ENCODE data around the gene PIGX. TPM values are rescaled to one million over a fixed set of nuclear protein-coding genes. Genes with fewer than 3 reads are reported as not detected.

PIGX gene
- total and polyA plus RNA-seq, 2 of the 4 experiments (the other 2 are of a cell fraction) = 9.4 to 14.5 TPM

- ATAC-seq (ENCODE audit: low read depth) (no peak), DNase-seq (no peak)
- in situ Hi-C loops (cut with MboI; ENCODE audit: low sequenced_read_pairs) (no loop called here), dilution Hi-C loops (cut with HindIII; ENCODE audit: low sequenced_read_pairs, unreplicated experiment) (no loop called here), intact Hi-C loops (cut with micrococcal nuclease) (no loop called here)
- no peaks in the 10 kb centered on the region for H3K36me3 ChIP-seq (ENCODE audit: control insufficient read depth, insufficient read depth, low read length)
- no peak overlapping the region for H3K4me2 ChIP-seq (ENCODE audit: low read depth, low read length)
- no peak overlapping the region for H3K56ac ChIP-seq (ENCODE audit: extremely low read depth, insufficient read depth, low read length)
- peaks cover 6% of the 10 kb centered on the region; the same call in 1 of the 2 replicates for H3K4me1 ChIP-seq (ENCODE audit: control insufficient read depth, insufficient read depth, low read length)
- no peak overlapping the region for H2BK120ac ChIP-seq (ENCODE audit: low read depth, low read length)
- H3K4me3 ChIP-seq (ENCODE audit: insufficient read depth, low read depth, low read length) = no peak overlapping the region
- no peak overlapping the region for H4K5ac ChIP-seq (ENCODE audit: low read depth, low read length)
- no peak overlapping the region for H3K14ac ChIP-seq (replicated peaks; ENCODE audit: low read depth, low read length)
- POLR2A ChIA-PET (ENCODE audit: unreplicated experiment) = no interaction called here
- TF ChIP-seq POLR2A (IDR thresholded peaks at IDR 0.05; ENCODE audit: low read depth, low read length) (no peak), MAFK (IDR thresholded peaks at IDR 0.05; ENCODE audit: low read depth, low read length) (no peak), NFE2L2 (IDR thresholded peaks at IDR 0.05; ENCODE audit: low read depth, low read length) (no peak), CHD1 (IDR thresholded peaks at IDR 0.05; ENCODE audit: low read depth, low read length) (no peak), FOS (IDR thresholded peaks at IDR 0.05; ENCODE audit: low read depth, low read length) (no peak), BHLHE40 (IDR thresholded peaks at IDR 0.05; ENCODE audit: low read depth, low read length) (no peak), USF2 (IDR thresholded peaks at IDR 0.05; ENCODE audit: low read depth, low read length) (no peak), CEBPB (IDR thresholded peaks at IDR 0.05; ENCODE audit: low read depth, low read length) (no peak)
- H2BK5ac ChIP-seq (ENCODE audit: low read depth, low read length, poor library complexity, severe bottlenecking) = no peak overlapping the region
- no peak overlapping the region for H2AFZ ChIP-seq (replicated peaks; ENCODE audit: low read length, poor library complexity)
- no peaks in the 10 kb centered on the region for H3K9me3 ChIP-seq (ENCODE audit: control insufficient read depth, insufficient read depth, low read length)
- H4K8ac ChIP-seq (ENCODE audit: low read depth in 2 of 2, low read length in 2 of 2) = no peak overlapping the region
- no peak overlapping the region for H3K27ac ChIP-seq (ENCODE audit: insufficient read depth, low read length)
- no peak overlapping the region for H3K9ac ChIP-seq (ENCODE audit: low read depth, low read length)
- no peak overlapping the region for H2BK15ac ChIP-seq (ENCODE audit: low read depth, low read length)
- no peaks in the 10 kb centered on the region for H4K20me1 ChIP-seq (ENCODE audit: insufficient read depth, low read length)
- H4K91ac ChIP-seq (ENCODE audit: insufficient read depth, low read depth, low read length) = no peak overlapping the region
- no TSS peak for BruUV-seq (replicated peaks)
- no peak overlapping the region for H2BK20ac ChIP-seq (ENCODE audit: low read depth, low read length)
- no peak overlapping the region for H2AK9ac ChIP-seq (replicated peaks; ENCODE audit: low read depth, low read length, poor library complexity)
- 50% methylated on average over 2 of the region's 6 CpGs; no CpG with 5 or more reads in 1 of the 2 experiments for WGBS, 2 experiments (ENCODE audit: extremely low coverage in 2 of 2, insufficient read length in 1 of 2)
- CTCF ChIA-PET = no interaction called here
- H3K27me3 ChIP-seq (ENCODE audit: control insufficient read depth, insufficient read depth, low read length) = peaks cover 12% of the 10 kb centered on the region
- no peaks in the 10 kb centered on the region for H3K9me1 ChIP-seq (ENCODE audit: insufficient read depth, low read length)
- H3K18ac ChIP-seq (ENCODE audit: low read depth, low read length) = no peak overlapping the region
- no peaks in the 10 kb centered on the region for H3K79me1 ChIP-seq (ENCODE audit: low read depth in 1 of 2, low read length in 2 of 2)
- H3K4ac ChIP-seq (ENCODE audit: low read depth, low read length) = no peak overlapping the region
- H3K23ac ChIP-seq (ENCODE audit: low read depth, low read length) = no peak overlapping the region
- H2AK5ac ChIP-seq (ENCODE audit: low read depth, low read length) = no peak overlapping the region
These were observed 41.8 kb upstream of the PIGX start for GRCh38 chr3:196670339-196670738.
